Astrocyte of the cerebellum (primary cell): ENCODE data around the gene KIRREL2.

ENCODE experiments used
- DNase-seq: peaks from one replicate; pipeline ENCODE4 v3.0.0-alpha.2; 2011; ENCODE audit warnings: low read depth
- H3K4me3 ChIP-seq: 2 replicates; pipeline ENCODE4 v1.5.1; 2011; ENCODE audit warnings: mild to moderate bottlenecking, low read depth, low read length, moderate library complexity
- in situ Hi-C: cut with HindIII; loops from 2 replicates; pipeline ENCODE4 v1.10.0; 2017; ENCODE audit warnings: low sequenced_read_pairs
- TF ChIP-seq, protein P1 (sequence below): IDR thresholded peaks from 2 replicates; pipeline ENCODE4 v1.5.1; 2012; ENCODE audit warnings: low read length, low read depth, moderate library complexity, mild to moderate bottlenecking; ENCODE audit errors: missing control alignments

The KIRREL2 gene

GRCh38 chr19:35845215-35846037, 11.3 kb upstream of the KIRREL2 start:
- TF ChIP-seq, protein P1, sequence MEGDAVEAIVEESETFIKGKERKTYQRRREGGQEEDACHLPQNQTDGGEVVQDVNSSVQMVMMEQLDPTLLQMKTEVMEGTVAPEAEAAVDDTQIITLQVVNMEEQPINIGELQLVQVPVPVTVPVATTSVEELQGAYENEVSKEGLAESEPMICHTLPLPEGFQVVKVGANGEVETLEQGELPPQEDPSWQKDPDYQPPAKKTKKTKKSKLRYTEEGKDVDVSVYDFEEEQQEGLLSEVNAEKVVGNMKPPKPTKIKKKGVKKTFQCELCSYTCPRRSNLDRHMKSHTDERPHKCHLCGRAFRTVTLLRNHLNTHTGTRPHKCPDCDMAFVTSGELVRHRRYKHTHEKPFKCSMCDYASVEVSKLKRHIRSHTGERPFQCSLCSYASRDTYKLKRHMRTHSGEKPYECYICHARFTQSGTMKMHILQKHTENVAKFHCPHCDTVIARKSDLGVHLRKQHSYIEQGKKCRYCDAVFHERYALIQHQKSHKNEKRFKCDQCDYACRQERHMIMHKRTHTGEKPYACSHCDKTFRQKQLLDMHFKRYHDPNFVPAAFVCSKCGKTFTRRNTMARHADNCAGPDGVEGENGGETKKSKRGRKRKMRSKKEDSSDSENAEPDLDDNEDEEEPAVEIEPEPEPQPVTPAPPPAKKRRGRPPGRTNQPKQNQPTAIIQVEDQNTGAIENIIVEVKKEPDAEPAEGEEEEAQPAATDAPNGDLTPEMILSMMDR: no peak

DNA sequence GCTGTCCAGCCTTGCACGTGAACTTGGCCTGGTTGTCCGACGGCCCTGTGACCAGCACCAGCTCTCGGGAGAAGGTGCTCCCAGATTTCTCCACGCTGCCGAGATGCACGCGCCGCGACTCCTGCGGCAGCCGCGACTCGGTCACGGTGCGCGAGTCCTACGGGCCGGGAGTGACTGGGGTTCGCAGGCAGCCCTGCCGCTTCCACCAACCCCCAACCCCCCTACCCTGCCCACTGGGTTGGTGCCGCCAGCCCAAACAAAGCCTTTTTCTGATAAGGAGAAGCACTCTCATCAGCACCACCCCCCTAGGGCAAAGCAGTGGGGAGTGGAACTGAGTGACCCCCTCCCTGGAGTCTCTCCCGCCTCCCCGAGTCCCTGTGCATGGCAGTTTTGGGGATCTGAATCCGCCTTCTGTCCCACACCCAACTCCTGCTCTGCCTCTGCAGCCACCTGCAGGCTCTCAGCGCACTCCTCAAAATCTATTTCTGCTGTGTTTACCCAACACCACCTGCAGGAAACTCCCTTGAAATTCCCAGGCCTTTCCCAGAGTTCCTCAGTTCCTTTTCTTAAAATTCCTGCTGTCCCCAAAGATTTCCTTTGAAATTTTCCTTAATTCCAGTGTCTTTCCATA, 10.6 kb upstream of the KIRREL2 start:
- in situ Hi-C loops: no loop called here
- TF ChIP-seq, protein P1: no peak
- no peak for DNase-seq
- no peak overlapping the region for H3K4me3 ChIP-seq

More at GRCh38 chr19:35845215-35846037, 11.3 kb upstream of the KIRREL2 start:
- H3K4me3 ChIP-seq: no peak overlapping the region
- in situ Hi-C loops: no loop called here
- no peak for DNase-seq

DNA sequence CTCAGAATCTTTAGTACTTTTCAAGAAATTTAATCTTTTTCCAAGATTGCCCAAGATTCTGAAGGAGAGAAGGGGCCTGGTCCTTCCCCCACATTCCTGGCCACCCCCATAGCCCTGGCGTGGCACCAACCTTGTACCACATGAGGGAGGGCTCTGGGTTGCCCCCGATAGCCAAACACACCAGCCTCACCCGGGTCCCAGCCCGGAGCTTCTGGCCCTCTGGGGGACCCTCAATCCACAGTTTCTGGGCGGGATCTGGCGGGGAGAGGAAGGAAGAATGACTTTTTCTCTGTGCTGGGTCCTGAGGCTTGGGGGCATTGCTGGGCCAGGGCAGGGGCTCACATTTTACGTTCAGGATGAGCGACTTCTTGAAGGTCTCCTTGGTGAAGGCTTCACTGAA, 8.8 kb upstream of the KIRREL2 start:
- in situ Hi-C loops: no loop called here
- TF ChIP-seq, protein P1: no peak
- DNase-seq: no peak
- no peak overlapping the region for H3K4me3 ChIP-seq

- no peak overlapping the region for H3K4me3 ChIP-seq
- TF ChIP-seq, protein P1: no peak
- in situ Hi-C loops: no loop called here
- no peak for DNase-seq
Observed at GRCh38 chr19:35848486-35848885, 8.2 kb upstream of the KIRREL2 start.

DNA sequence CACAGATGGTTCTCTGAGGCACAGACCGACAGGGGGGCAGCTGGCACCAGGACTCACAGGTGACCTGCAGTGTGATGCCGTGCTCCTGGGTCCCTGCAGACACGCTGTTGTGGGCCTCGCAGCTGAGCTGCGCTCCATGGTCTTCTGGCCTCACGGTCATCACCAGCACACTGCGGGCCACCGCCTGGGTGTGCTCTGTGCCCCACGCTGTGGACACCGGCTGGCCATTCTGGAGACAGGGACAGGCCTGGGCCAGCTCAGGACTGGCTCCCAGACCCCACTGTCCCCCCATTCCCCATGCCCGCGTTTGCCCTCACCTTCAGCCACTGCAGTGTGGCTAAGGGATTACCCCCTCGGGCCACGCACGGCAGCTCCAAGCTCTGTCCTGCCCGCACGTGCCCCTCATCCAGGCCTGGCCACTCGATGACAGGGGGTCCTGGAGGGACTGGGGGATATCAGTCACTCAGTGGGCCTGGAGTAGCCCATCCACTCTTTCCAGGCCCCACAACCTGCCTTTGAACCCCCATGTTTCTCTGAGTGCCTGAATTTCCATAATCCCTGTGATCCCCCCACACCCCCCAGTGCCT, 7.7 kb upstream of the KIRREL2 start:
- TF ChIP-seq, protein P1: no peak
- H3K4me3 ChIP-seq: no peak overlapping the region
- in situ Hi-C loops: no loop called here
- no peak for DNase-seq

- TF ChIP-seq, protein P1: peak; percentile 23
- no peak overlapping the region for H3K4me3 ChIP-seq
- no peak for DNase-seq
- in situ Hi-C loops: loop anchor here (5.0 kb wide), 1 partner anchor 51 kb away; the partner anchor contains the start of genes HCST and NFKBID
Observed at GRCh38 chr19:35851213-35852028, 5.3 kb upstream of the KIRREL2 start.
